ENCODE data around the gene AANAT. TPM values are rescaled to one million over a fixed set of nuclear protein-coding genes. Genes with fewer than 3 reads are reported as not detected.

AANAT gene
- total RNA-seq, 1 donor from 2014 or later = 0.55 TPM

DNA sequence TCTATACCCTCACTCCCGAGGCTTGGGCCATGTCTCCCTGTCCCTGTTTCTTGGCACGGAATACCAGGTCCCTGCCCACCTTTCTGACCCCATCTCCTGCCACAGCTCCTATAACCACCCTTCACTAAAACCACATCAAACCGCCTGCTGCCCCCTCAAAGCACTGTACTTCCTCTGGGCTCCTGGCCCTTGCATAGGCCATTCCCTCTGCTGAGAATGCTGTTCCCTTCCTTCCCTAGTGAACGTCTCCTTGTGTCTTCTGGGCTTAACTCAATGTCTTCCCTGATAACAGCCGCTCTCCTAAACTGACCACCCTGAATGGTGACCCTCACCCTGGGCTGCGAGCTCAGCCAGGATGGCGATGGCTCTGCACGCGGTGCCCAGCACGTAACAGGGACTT is 10.7 kb downstream of the AANAT start:
- DNase-seq = no peak
- Mint-ChIP-seq H3K36me3 (ENCODE audit: low read depth) (peaks cover 66% of the 10 kb centered on the region), H3K4me3 (no peak overlapping the region), H3K27ac (peak overlapping the region; percentile 0), H3K27me3 (no peaks in the 10 kb centered on the region), H3K9me3 (no peaks in the 10 kb centered on the region), H3K4me1 (peaks cover 57% of the 10 kb centered on the region)
- ChIA-PET CTCF (interaction anchor here (0.6 to 1.5 kb wide), 4 partner anchors 11 to 70 kb away, joined by 3 to 4 read pairs (median 3); partner anchors contain the start of gene AANAT), POLR2A (interaction anchor here (0.7 to 24.4 kb wide), 4 partner anchors 11 to 36 kb away, joined by 3 to 769 read pairs (median 7); partner anchors contain the start of genes AANAT and RHBDF2)
- ATAC-seq (ENCODE audit: low read depth) = no peak
- TF ChIP-seq, protein P1, sequence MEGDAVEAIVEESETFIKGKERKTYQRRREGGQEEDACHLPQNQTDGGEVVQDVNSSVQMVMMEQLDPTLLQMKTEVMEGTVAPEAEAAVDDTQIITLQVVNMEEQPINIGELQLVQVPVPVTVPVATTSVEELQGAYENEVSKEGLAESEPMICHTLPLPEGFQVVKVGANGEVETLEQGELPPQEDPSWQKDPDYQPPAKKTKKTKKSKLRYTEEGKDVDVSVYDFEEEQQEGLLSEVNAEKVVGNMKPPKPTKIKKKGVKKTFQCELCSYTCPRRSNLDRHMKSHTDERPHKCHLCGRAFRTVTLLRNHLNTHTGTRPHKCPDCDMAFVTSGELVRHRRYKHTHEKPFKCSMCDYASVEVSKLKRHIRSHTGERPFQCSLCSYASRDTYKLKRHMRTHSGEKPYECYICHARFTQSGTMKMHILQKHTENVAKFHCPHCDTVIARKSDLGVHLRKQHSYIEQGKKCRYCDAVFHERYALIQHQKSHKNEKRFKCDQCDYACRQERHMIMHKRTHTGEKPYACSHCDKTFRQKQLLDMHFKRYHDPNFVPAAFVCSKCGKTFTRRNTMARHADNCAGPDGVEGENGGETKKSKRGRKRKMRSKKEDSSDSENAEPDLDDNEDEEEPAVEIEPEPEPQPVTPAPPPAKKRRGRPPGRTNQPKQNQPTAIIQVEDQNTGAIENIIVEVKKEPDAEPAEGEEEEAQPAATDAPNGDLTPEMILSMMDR (IDR thresholded peaks at IDR 0.05) = no peak
- intact Hi-C loops (cut with micrococcal nuclease) = no loop called here

DNA sequence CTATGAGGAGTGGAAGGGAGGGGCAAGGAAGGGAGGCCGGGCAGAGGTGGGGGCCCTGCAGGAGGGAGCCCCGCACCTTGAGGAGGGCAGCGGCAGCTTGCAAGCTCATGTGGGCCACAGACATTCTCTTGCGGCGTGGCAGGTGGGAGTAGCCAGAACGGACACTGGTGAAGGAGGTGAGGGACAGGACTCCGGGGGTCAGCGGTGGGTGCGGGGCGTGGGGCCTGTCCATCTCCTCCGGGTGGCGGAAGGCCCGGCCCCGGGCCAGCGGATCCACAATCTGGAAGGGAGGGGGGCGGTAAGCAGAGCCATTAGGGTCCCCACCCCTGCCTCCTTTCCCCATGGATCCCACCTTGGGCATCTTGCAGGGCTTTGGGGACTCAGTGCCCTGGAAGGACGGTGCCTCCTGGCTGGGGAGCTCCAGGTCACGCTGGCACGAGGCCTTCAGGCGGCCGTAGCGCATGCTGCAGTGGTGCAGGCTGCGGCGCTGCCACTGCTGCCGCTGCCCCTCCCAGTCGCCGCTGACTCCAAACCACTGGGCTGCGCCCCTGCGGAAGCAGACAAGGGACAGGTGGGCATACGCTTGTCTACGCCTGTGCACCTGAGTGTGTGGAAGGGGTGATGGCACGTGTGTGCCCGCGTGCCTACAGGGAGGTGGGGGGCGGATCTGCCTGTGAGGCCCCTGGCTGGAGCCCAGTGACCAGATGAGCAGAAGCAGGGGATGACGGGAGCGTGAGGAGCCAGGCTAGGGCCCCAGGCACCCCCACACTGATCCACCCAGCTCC is 11.5 kb downstream of the AANAT start:
- CTCF ChIA-PET = no interaction called here
- DNase-seq (no peak), ATAC-seq (ENCODE audit: low read depth) (no peak)
- no peaks in the 10 kb centered on the region for H3K9me3 Mint-ChIP-seq
- peak overlapping the region; percentile 75 for H3K27ac Mint-ChIP-seq
- no peak overlapping the region for H3K4me3 Mint-ChIP-seq
- peaks cover 65% of the 10 kb centered on the region for H3K4me1 Mint-ChIP-seq
- H3K27me3 Mint-ChIP-seq = no peaks in the 10 kb centered on the region
- peaks cover 62% of the 10 kb centered on the region for H3K36me3 Mint-ChIP-seq (ENCODE audit: low read depth)
- POLR2A ChIA-PET = interaction anchor here (2.1 to 24.4 kb wide), 2 partner anchors 12 to 19 kb away, joined by 5 to 769 read pairs; partner anchors contain the start of genes AANAT and RHBDF2
- intact Hi-C loops (cut with micrococcal nuclease) = no loop called here
- TF ChIP-seq, protein P1 (IDR thresholded peaks at IDR 0.05) = no peak

DNA sequence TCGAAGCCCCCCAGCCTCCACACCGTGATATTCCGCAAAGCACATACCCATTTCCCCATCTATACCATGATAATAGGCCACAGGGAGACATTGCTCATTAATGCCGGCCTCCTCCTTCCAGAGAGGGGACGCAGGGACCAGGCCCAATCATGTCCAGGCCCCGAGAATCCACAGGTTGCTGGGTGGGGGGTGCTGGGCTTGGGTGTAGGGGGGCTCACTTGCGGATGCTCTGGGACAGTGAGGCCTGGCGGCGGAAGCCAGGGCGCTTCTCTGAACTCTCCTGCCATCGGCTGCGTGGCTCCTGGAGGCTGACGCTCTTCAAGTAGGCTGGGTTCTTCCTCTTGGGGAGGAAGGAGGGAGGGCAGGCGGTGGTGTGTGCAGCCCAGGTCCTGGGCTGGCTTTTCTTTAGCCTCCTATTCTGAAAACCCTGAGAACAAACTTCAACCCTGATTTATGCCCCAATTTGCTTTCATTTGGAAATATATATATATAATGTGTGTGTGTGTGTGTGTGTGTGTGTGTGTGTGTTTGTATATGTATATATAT is 12.2 kb downstream of the AANAT start:
- Mint-ChIP-seq H3K27me3 (no peaks in the 10 kb centered on the region), H3K4me3 (peak overlapping the region; percentile 49)

DNA sequence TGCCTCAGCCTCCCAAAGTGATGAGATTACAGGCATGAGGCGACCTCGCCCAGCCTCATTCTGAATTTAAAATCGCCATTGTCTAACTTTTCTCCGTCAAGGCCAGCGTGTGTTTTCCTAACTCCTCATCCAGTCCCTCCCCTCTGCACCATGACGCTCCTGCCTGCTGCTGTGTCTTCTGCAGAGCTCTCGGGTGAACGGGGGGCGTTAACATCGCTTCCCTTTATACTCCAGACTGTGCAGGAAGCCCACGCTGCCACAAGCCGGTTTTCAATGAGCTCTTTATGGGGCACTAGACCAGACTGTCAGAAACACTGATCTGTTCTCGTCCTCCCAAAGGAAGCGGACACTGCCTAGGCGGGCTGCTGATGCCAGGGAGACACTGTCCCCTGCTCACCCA is 13.2 kb downstream of the AANAT start:
- intact Hi-C loops (cut with micrococcal nuclease) = no loop called here
- DNase-seq = no peak
- peak; percentile 15 for ATAC-seq (ENCODE audit: low read depth)
- TF ChIP-seq, protein P1 (IDR thresholded peaks at IDR 0.05) = no peak
- peak overlapping the region; percentile 81 for H3K4me3 Mint-ChIP-seq
- POLR2A ChIA-PET = interaction anchor here (0.6 to 24.4 kb wide), 16 partner anchors 9 to 698 kb away, joined by 3 to 769 read pairs (median 5); partner anchors contain the start of genes AANAT and RHBDF2
- H3K9me3 Mint-ChIP-seq = no peaks in the 10 kb centered on the region
- H3K27me3 Mint-ChIP-seq = no peaks in the 10 kb centered on the region
- H3K27ac Mint-ChIP-seq = peak overlapping the region; percentile 92
- CTCF ChIA-PET = interaction anchor here (0.8 to 4.4 kb wide), 8 partner anchors 12 to 201 kb away, joined by 3 to 21 read pairs (median 4); partner anchors contain the start of genes AANAT and RHBDF2
- peaks cover 53% of the 10 kb centered on the region for H3K36me3 Mint-ChIP-seq (ENCODE audit: low read depth)
- H3K4me1 Mint-ChIP-seq = peaks cover 74% of the 10 kb centered on the region

More for the DNA sequence above, 12.2 kb downstream of the AANAT start:
- peaks cover 71% of the 10 kb centered on the region for H3K4me1 Mint-ChIP-seq
- peaks cover 59% of the 10 kb centered on the region for H3K36me3 Mint-ChIP-seq (ENCODE audit: low read depth)
- DNase-seq (no peak), ATAC-seq (ENCODE audit: low read depth) (no peak)
- no peaks in the 10 kb centered on the region for H3K9me3 Mint-ChIP-seq
- ChIA-PET POLR2A (interaction anchor here (0.7 to 24.4 kb wide), 8 partner anchors 12 to 249 kb away, joined by 3 to 769 read pairs (median 8); partner anchors contain the start of genes AANAT and RHBDF2), CTCF (interaction anchor here (0.8 to 4.4 kb wide), 4 partner anchors 12 to 43 kb away, joined by 3 to 21 read pairs (median 6); partner anchors contain the start of genes AANAT and RHBDF2)
- H3K27ac Mint-ChIP-seq = peak overlapping the region; percentile 75
- intact Hi-C loops (cut with micrococcal nuclease) = no loop called here
- TF ChIP-seq, protein P1 (IDR thresholded peaks at IDR 0.05) = no peak
